ENCODE data around the gene FYB1. TPM values are rescaled to one million over a fixed set of nuclear protein-coding genes. Genes with fewer than 3 reads are reported as not detected.

FYB1 gene
- total RNA-seq, 1 experiment from 2014 or later, result 0.42 TPM

- TF ChIP-seq FOSL1 (IDR thresholded peaks at IDR 0.05; ENCODE audit: low read depth) (no peak), REST (IDR thresholded peaks at IDR 0.05; ENCODE audit: low read depth) (no peak), ELF1 (IDR thresholded peaks at IDR 0.05; ENCODE audit: borderline replicate concordance, low read depth) (no peak), YY1 (IDR thresholded peaks at IDR 0.05; ENCODE audit: extremely low read depth, insufficient replicate concordance, low read depth, low read length) (no peak), ATF3 (IDR thresholded peaks at IDR 0.05) (no peak), ZFX (IDR thresholded peaks at IDR 0.05) (no peak)
- TF ChIP-seq, protein P1, sequence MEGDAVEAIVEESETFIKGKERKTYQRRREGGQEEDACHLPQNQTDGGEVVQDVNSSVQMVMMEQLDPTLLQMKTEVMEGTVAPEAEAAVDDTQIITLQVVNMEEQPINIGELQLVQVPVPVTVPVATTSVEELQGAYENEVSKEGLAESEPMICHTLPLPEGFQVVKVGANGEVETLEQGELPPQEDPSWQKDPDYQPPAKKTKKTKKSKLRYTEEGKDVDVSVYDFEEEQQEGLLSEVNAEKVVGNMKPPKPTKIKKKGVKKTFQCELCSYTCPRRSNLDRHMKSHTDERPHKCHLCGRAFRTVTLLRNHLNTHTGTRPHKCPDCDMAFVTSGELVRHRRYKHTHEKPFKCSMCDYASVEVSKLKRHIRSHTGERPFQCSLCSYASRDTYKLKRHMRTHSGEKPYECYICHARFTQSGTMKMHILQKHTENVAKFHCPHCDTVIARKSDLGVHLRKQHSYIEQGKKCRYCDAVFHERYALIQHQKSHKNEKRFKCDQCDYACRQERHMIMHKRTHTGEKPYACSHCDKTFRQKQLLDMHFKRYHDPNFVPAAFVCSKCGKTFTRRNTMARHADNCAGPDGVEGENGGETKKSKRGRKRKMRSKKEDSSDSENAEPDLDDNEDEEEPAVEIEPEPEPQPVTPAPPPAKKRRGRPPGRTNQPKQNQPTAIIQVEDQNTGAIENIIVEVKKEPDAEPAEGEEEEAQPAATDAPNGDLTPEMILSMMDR (IDR thresholded peaks at IDR 0.05 in 2 of 3, conservative IDR thresholded peaks at IDR 0.05 in 1 of 3; ENCODE audit: borderline replicate concordance in 1 of 3, insufficient read depth in 1 of 3, low read depth in 2 of 3, low read length in 2 of 3), result no peak
- Histone ChIP-seq H2AFZ (ENCODE audit: low read depth, low read length, poor library complexity, severe bottlenecking) (no peak overlapping the region), H3K9me3 (ENCODE audit: control insufficient read depth in 1 of 2, insufficient read depth in 1 of 2, low read depth in 1 of 2, low read length in 2 of 2) (no peaks in the 10 kb centered on the region), H3K79me2 (ENCODE audit: insufficient read depth, low read length) (no peaks in the 10 kb centered on the region), H4K20me1 (ENCODE audit: insufficient read depth) (no peaks in the 10 kb centered on the region), H3K9ac (ENCODE audit: low read length) (no peak overlapping the region), H3K4me3 (replicated peaks in 1 of 2; ENCODE audit: low read depth in 1 of 2, low read length in 2 of 2) (no peak overlapping the region), H3K4me1 (ENCODE audit: control insufficient read depth in 1 of 2, insufficient read depth in 2 of 2, low read length in 2 of 2) (peaks cover 9% of the 10 kb centered on the region in 2 experiments; a peak in 3 of 4 replicates), H3K36me3 (ENCODE audit: control insufficient read depth in 1 of 2, insufficient read depth in 2 of 2, low read length in 2 of 2) (no peaks in the 10 kb centered on the region), H3K4me2 (ENCODE audit: low read length) (no peak overlapping the region), H3K27me3 (ENCODE audit: insufficient read depth, low read length) (no peaks in the 10 kb centered on the region), H3K27ac (ENCODE audit: low read depth, low read length) (no peak overlapping the region), H3K9me2 (ENCODE audit: insufficient read depth) (no peaks in the 10 kb centered on the region)
- RAD21 ChIA-PET (ENCODE audit: low non-redundant PET in 1 of 2, low total read pairs in 2 of 2, uncharacterized antibody in 2 of 2, unreplicated experiment in 2 of 2), result no interaction called here
- CTCF ChIA-PET, result interaction anchor here (0.7 kb wide), 1 partner anchor 15 kb away, joined by 3 read pairs; no protein-coding TSS in a partner anchor
- intact Hi-C loops (cut with micrococcal nuclease), result no loop called here
- BruUV-seq (replicated peaks), result no TSS peak
- POLR2A ChIA-PET, result no interaction called here
- ATAC-seq (no peak), DNase-seq (ENCODE audit: low read depth, low spot score) (no peak)
Measured at GRCh38 chr5:39202597-39203274, 16.6 kb downstream of the FYB1 start.

Data from HCT116 (cell line).